HepG2 (cell line): Measurements from ENCODE around the gene TOP3B. TPM values are rescaled to one million over a fixed set of nuclear protein-coding genes. Genes with fewer than 3 reads are reported as not detected.

Source experiments
- ATAC-seq: fragments of 200-7000 bp; cut with Tn5 transposase; 3 replicates; pipeline ENCODE4 v1.9.1; 2020; ENCODE audit warnings: mild to moderate bottlenecking, moderate library complexity
- BruUV-seq: library from RNA; stranded (reverse); fragments of 400-500 nt; replicated peaks from 2 replicates; lab custom pipeline; 2021; lab: Mats Ljungman, UMichigan
- CTCF ChIA-PET: fragments of 300-600 bp; formaldehyde crosslinking; extraction: SDS; loops from one replicate; lab custom pipeline; 2021; ENCODE audit warnings: low total read pairs, inconsistent platforms, low intra/inter-chr PET ratio; lab: Yijun Ruan, JAX
- POLR2A ChIA-PET: fragments of 350-600 bp; sonication (Branson Sonifier 250); formaldehyde crosslinking; loops from one replicate; lab custom pipeline; 2020; ENCODE audit warnings: antibody characterized with exemption, inconsistent platforms; lab: Yijun Ruan, JAX
- DNase-seq: peaks from one replicate; pipeline ENCODE4 v3.0.0-alpha.2; 2015; ENCODE audit warnings: low spot score
- FAIRE-seq: peaks from 3 replicates; lab custom pipeline; 2011; peaks lifted over from hg19 to GRCh38; lab: Jason Lieb, UNC
- H2AFZ ChIP-seq: one replicate; pipeline ENCODE4 v1.6.1; 2011; ENCODE audit warnings: low read length, inconsistent platforms
- H3K27ac ChIP-seq: fragments of 300-600 bp; 3 replicates; pipeline ENCODE4 v1.8.0; 2011; ENCODE audit warnings: mixed run types, mild to moderate bottlenecking, mixed read lengths, low read length, inconsistent platforms; ENCODE audit not compliant: insufficient read depth; ENCODE audit errors: extremely low read length
- H3K27me3 ChIP-seq, 2 experiments: fragments of 200-600 bp in 1 of 2; 2 replicates in 1 of 2; 3 replicates in 1 of 2; pipeline versions ENCODE4 v1.6.0 to v1.8.0; 2011; ENCODE audit warnings: low read length in 2 of 2, mild to moderate bottlenecking in 2 of 2, moderate library complexity in 2 of 2, inconsistent platforms in 1 of 2; ENCODE audit not compliant: insufficient read depth in 2 of 2, control insufficient read depth in 1 of 2
- H3K36me3 ChIP-seq, 2 experiments: fragments of 200-600 bp in 1 of 2; replicated peaks in 1 of 2; 2 replicates in 1 of 2; 3 replicates in 1 of 2; pipeline versions ENCODE4 v1.5.1 to v1.8.0; 2011; ENCODE audit warnings: low read length in 2 of 2, inconsistent platforms in 1 of 2; ENCODE audit not compliant: insufficient read depth in 2 of 2, control insufficient read depth in 1 of 2
- H3K4me1 ChIP-seq: 2 replicates; pipeline ENCODE4 v1.5.1; 2012; ENCODE audit warnings: low read length, inconsistent platforms; ENCODE audit not compliant: insufficient read depth
- H3K4me2 ChIP-seq: 2 replicates; pipeline ENCODE4 v1.6.0; 2011; ENCODE audit warnings: low read depth, low read length, inconsistent platforms
- H3K4me3 ChIP-seq, 3 experiments: fragments of 200-600 bp in 1 of 3; sonication (generic), shearing (Covaris generic) in 1 of 3; replicated peaks in 1 of 3; 2 replicates each; pipeline ENCODE4 v1.5.1; 2011 to 2016; ENCODE audit warnings: low read length in 3 of 3, inconsistent platforms in 2 of 3, low read depth in 2 of 3, mild to moderate bottlenecking in 2 of 3, control low read depth in 1 of 3, mixed read lengths in 1 of 3; ENCODE audit not compliant: insufficient read depth in 1 of 3
- H3K79me2 ChIP-seq: one replicate; pipeline ENCODE4 v1.6.1; 2011; ENCODE audit warnings: low read length, inconsistent platforms; ENCODE audit not compliant: insufficient read depth
- H3K9ac ChIP-seq: 2 replicates; pipeline ENCODE4 v1.6.0; 2011; ENCODE audit warnings: mild to moderate bottlenecking, low read depth, low read length, inconsistent platforms; ENCODE audit not compliant: insufficient read depth
- H3K9me3 ChIP-seq: 2 replicates; pipeline ENCODE4 v1.5.1; 2012; ENCODE audit warnings: mild to moderate bottlenecking, low read length
- H4K20me1 ChIP-seq: 2 replicates; pipeline ENCODE4 v1.6.0; 2011; ENCODE audit warnings: inconsistent platforms, mild to moderate bottlenecking, low read length, moderate library complexity; ENCODE audit not compliant: insufficient read depth
- CEBPB ChIP-seq: IDR thresholded peaks from 2 replicates; pipeline ENCODE4 v1.6.1; 2011; ENCODE audit warnings: low read depth, low read length, improper control_type of control experiment, borderline replicate concordance
- DZIP1 ChIP-seq: sonication (generic); formaldehyde crosslinking; IDR thresholded peaks from 2 replicates; pipeline ENCODE4 v1.5.0; 2020; ENCODE audit warnings: mild to moderate bottlenecking, missing genetic modification reagents
- HNF4A ChIP-seq: sonication (generic); formaldehyde crosslinking; IDR thresholded peaks from 2 replicates; pipeline ENCODE4 v1.4.0; 2020; ENCODE audit warnings: missing genetic modification reagents
- TRIM22 ChIP-seq: fragments of 450-650 bp; IDR thresholded peaks from 2 replicates; pipeline ENCODE4 v1.6.1; 2017
- ZNF138 ChIP-seq: sonication (generic); formaldehyde crosslinking; IDR thresholded peaks from 2 replicates; pipeline ENCODE4 v1.5.0; 2020; ENCODE audit warnings: mild to moderate bottlenecking, low read depth, missing genetic modification reagents
- WGBS: methylation state at CpG from one replicate; pipeline ENCODE4 v1.1.6; 2017; ENCODE audit warnings: low lambda C conversion rate; 5-methylcytosine and 5-hydroxymethylcytosine counted together
- in situ Hi-C: cut with HindIII; loops from 2 replicates; pipeline ENCODE4 v1.10.0; 2017; ENCODE audit warnings: low pct_unique_long_range_greater_than_20kb; ENCODE audit not compliant: extremely low pct_ligation_motif_present
- intact Hi-C: fragments of 100-400 bp; cut with micrococcal nuclease; formaldehyde crosslinking; loops from one replicate; pipeline ENCODE4 v1.10.0; 2022; ENCODE audit not compliant: unreplicated experiment
- polyA plus RNA-seq, 8 experiments: library from polyadenylated mRNA; depleted of rRNA in 3 of 8; stranded (reverse) in 7 of 8; unstranded in 1 of 8; fragments of >200 nt; fragmentation: Illumina TruSeq in 4 of 8; extraction: Trizol in 4 of 8; gene quantifications; 2 replicates each; pipeline versions ENCODE4 v1.2.1 to v1.2.3, GENCODE V29; 2011 to 2016; ENCODE audit warnings: low read depth in 4 of 8, missing spikeins in 1 of 8, mixed read lengths in 1 of 8; ENCODE audit not compliant: insufficient read depth in 1 of 8
- total RNA-seq, 5 experiments: library from RNA; depleted of rRNA; stranded (reverse); fragments of >200 nt; fragmentation: Illumina TruSeq; extraction: Trizol; gene quantifications; 2 replicates each; pipeline ENCODE4 v1.2.3, GENCODE V29; 2016; ENCODE audit warnings: low read depth in 1 of 5
- TF ChIP-seq, protein P1 (sequence below): sonication (generic); formaldehyde crosslinking; IDR thresholded peaks from 2 replicates; pipeline ENCODE4 v1.8.0; 2022; ENCODE audit warnings: missing genetic modification reagents, low read depth, mild to moderate bottlenecking, borderline replicate concordance

Gene TOP3B
- total and polyA plus RNA-seq, 2 of the 13 experiments (the other 11 are each of a cell fraction or from before 2014, with no cell fraction given), result 28.5 to 29.7 TPM

DNA sequence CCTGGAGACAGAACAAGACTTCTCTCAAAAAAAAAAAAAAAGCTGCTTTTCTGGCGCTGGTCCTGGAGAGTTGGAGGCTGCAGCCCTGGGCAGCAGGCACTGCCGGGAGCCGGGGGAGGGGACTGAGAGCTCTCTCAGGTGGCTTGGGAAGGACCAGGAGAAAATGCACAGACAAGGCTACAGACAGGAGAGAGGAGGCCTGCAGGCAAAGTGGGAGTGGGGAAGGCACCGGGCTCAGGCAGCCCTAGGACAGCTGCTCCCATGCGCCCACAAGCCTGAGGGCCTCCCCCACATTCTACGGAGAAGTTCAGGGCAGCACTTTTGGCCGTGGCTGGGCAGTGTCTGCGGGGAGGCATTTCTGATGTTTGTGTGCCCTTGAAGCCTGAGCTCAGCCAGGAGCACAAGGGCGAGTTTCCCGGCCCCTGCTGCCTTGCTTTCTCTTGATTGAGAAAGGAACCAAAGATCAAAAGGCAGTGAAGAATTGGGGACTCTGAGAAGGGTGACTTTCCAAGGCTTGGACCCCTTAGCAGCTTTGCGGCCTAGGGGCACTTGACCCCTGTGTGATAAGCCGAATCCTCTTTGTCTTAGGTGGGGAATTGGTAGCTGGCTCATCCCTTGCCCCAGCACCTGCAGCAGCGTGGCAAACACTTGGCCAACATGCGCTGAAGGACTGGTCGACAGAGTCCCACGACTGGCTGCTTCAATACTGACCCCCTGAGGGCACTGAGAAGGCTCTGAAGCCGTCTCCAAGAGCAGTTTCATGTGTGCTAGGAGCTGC lies 65.2 kb downstream of the TOP3B start (continued):
- TF ChIP-seq HNF4A (peak; percentile 5; the same call in 1 of the 2 replicates), TRIM22 (no peak), DZIP1 (no peak)

DNA sequence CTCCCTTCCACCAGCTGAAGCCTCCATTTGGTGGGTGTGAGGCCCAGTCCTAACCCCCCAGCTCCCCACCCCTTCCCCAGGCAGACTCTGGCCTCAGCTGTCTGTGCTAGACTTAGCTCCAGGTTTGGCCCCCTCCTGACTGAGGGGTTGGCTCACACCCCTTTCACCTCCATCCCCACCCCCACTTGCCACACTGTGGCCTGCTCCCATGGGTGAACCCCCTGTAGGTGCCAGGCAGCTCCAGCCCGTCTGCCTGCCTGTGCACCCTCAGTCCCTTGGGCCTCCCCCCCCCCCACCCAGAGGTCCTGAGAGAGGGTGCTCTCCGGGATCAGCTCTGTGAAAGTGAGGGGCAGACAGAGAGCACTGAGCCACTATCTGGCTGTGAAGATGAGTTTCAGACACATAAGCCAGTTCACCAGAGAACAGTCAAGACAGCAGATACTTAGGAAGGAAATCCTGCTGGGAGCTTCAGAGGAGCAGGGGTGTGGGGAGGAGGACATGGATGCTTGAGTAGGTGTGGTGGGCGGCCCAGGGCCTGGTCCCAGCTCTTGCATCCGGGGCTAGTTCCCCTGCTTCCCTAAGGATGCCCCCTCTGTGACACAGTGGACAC lies 66.2 kb downstream of the TOP3B start:
- ATAC-seq, result peak; percentile 8
- no peak overlapping the region for H3K27ac ChIP-seq
- POLR2A ChIA-PET, result no interaction called here

More for the DNA sequence above, 66.2 kb downstream of the TOP3B start:
- no peak overlapping the region for H3K9ac ChIP-seq
- no peaks in the 10 kb centered on the region for H3K27me3 ChIP-seq
- TF ChIP-seq ZNF138 (CRISPR knock-in tag) (no peak), CEBPB (no peak)
- TF ChIP-seq, protein P1, sequence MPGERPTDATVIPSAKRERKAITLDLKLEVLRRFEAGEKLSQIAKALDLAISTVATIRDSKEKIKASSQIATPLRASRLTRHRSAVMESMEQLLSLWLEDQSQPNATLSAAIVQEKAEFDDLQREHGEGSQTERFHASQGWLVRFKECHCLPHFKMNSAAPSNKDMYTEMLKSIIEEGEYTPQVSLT, result no peak
- TF ChIP-seq, all 625 proteins: peak for 0
- no peaks in the 10 kb centered on the region for H3K79me2 ChIP-seq
- in situ Hi-C loops (no loop called here), intact Hi-C loops (no loop called here)
- H3K4me3 ChIP-seq, result no peak overlapping the region
- 60% methylated on average over 3 of the region's 4 CpGs for WGBS
- H3K36me3 ChIP-seq, result no peaks in the 10 kb centered on the region
- CTCF ChIA-PET, result no interaction called here
- H3K4me1 ChIP-seq, result peaks cover 14% of the 10 kb centered on the region
- no peak for FAIRE-seq
- no peak overlapping the region for H2AFZ ChIP-seq
- no peaks in the 10 kb centered on the region for H3K9me3 ChIP-seq
- no TSS peak for BruUV-seq
- no peak for DNase-seq
- no peak overlapping the region for H3K4me2 ChIP-seq
- H4K20me1 ChIP-seq, result no peaks in the 10 kb centered on the region
